GM19468 (cell line): Measurements from ENCODE around the gene ACD.

Experiments
- ATAC-seq: cut with Tn5 transposase; IDR thresholded peaks from one replicate; pipeline ENCODE4 v1.9.1; 2021; ENCODE audit warnings: mild to moderate bottlenecking, moderate library complexity, moderate number of reproducible peaks; ENCODE audit not compliant: unreplicated experiment; ENCODE audit errors: extremely low read depth

The ACD gene

GRCh38 chr16:67676516-67676915 lies 16.5 kb upstream of the ACD start:
- ATAC-seq: no peak

- no peak for ATAC-seq
Measured at GRCh38 chr16:67675999-67676398, 15.9 kb upstream of the ACD start.

- ATAC-seq: no peak
Measured at GRCh38 chr16:67675579-67675935, 15.5 kb upstream of the ACD start.

GRCh38 chr16:67674851-67675578 lies 15.0 kb upstream of the ACD start:
- ATAC-seq: no peak

- ATAC-seq: no peak
Measured at GRCh38 chr16:67673712-67674580, 13.9 kb upstream of the ACD start.

GRCh38 chr16:67672739-67673662 lies 12.9 kb upstream of the ACD start:
- no peak for ATAC-seq

GRCh38 chr16:67672306-67672705 lies 12.2 kb upstream of the ACD start:
- ATAC-seq: no peak

GRCh38 chr16:67669499-67670101 lies 9.5 kb upstream of the ACD start:
- no peak for ATAC-seq

GRCh38 chr16:67668495-67669157 lies 8.6 kb upstream of the ACD start:
- ATAC-seq: no peak

GRCh38 chr16:67667817-67668494 lies 7.9 kb upstream of the ACD start:
- no peak for ATAC-seq

- ATAC-seq: no peak
Measured at GRCh38 chr16:67667453-67667816, 7.4 kb upstream of the ACD start.

- peak; percentile 31 for ATAC-seq
Measured at GRCh38 chr16:67666559-67667452, 6.7 kb upstream of the ACD start, which contains the start of the genes C16orf86 and ENKD1. Gene C16orf86, plus strand, starts transcription at chr16:67666814. Its CDS starts 157 bp downstream, at chr16:67666971. Gene ENKD1, minus strand, starts transcription at chr16:67666750. Its CDS starts 308 bp downstream, at chr16:67666442.

- ATAC-seq: no peak
Measured at GRCh38 chr16:67666032-67666551, 6.0 kb upstream of the ACD start.

- ATAC-seq: no peak
Measured at GRCh38 chr16:67665598-67665997, 5.5 kb upstream of the ACD start.

GRCh38 chr16:67664871-67665270 lies 4.8 kb upstream of the ACD start:
- no peak for ATAC-seq

- no peak for ATAC-seq
Measured at GRCh38 chr16:67664258-67664657, 4.2 kb upstream of the ACD start.

GRCh38 chr16:67663877-67664222 lies 3.8 kb upstream of the ACD start:
- ATAC-seq: no peak
